IMR-90 (cell line): ENCODE results near the gene RNF224. TPM values are rescaled to one million over a fixed set of nuclear protein-coding genes. Genes with fewer than 3 reads are reported as not detected.
A peak's percentile ranks its signal among the peaks of the same experiment; 100 is the strongest.

Experiments used
- ATAC-seq: fragments of 200-7000 bp; cut with Tn5 transposase; 2 replicates; pipeline ENCODE4 v1.9.1; 2020; ENCODE audit warnings: low read depth, mild to moderate bottlenecking, moderate library complexity
- BruUV-seq: library from RNA; stranded (reverse); fragments of 400-500 nt; replicated peaks from 2 replicates; lab custom pipeline; 2021; lab: Mats Ljungman, UMichigan
- CTCF ChIA-PET: fragments of 300-600 bp; formaldehyde crosslinking; extraction: SDS; loops from one replicate; lab custom pipeline; 2021; ENCODE audit warnings: antibody characterized with exemption; lab: Yijun Ruan, JAX
- POLR2A ChIA-PET: fragments of 300-600 bp; sonication (Branson Sonifier 250); formaldehyde crosslinking; loops from one replicate; lab custom pipeline; 2022; ENCODE audit warnings: antibody characterized with exemption; ENCODE audit not compliant: unreplicated experiment; lab: Charles Lee
- DNase-seq: peaks from one replicate; pipeline ENCODE4 v3.0.0; 2013
- H2AFZ ChIP-seq: replicated peaks from 2 replicates; pipeline ENCODE3; 2013; ENCODE audit warnings: low read length, mild to moderate bottlenecking; ENCODE audit not compliant: poor library complexity
- H2AK5ac ChIP-seq: 2 replicates; pipeline ENCODE4 v1.6.1; 2013; ENCODE audit warnings: low read depth, low read length, inconsistent platforms
- H2AK9ac ChIP-seq: replicated peaks from 2 replicates; pipeline ENCODE3; 2013; ENCODE audit warnings: mild to moderate bottlenecking, low read depth, low read length, moderate library complexity; ENCODE audit not compliant: poor library complexity
- H2BK120ac ChIP-seq: 2 replicates; pipeline ENCODE4 v1.6.1; 2013; ENCODE audit warnings: low read depth, low read length, inconsistent platforms
- H2BK15ac ChIP-seq: 3 replicates; pipeline ENCODE4 v1.6.1; 2013; ENCODE audit warnings: low read depth, low read length, inconsistent platforms
- H2BK20ac ChIP-seq: 2 replicates; pipeline ENCODE4 v1.6.1; 2013; ENCODE audit warnings: low read depth, mild to moderate bottlenecking, inconsistent platforms, low read length, moderate library complexity
- H2BK5ac ChIP-seq: 2 replicates; pipeline ENCODE4 v1.6.1; 2013; ENCODE audit warnings: mild to moderate bottlenecking, low read depth, low read length, inconsistent platforms; ENCODE audit not compliant: poor library complexity, severe bottlenecking
- H3K14ac ChIP-seq: replicated peaks from 2 replicates; pipeline ENCODE4 v1.6.1; 2013; ENCODE audit warnings: low read depth, low read length, inconsistent platforms
- H3K18ac ChIP-seq: 2 replicates; pipeline ENCODE4 v1.6.1; 2013; ENCODE audit warnings: low read depth, low read length, control low read depth
- H3K23ac ChIP-seq: 2 replicates; pipeline ENCODE4 v1.6.1; 2013; ENCODE audit warnings: low read depth, low read length, inconsistent platforms
- H3K27ac ChIP-seq: 2 replicates; pipeline ENCODE4 v1.5.1; 2013; ENCODE audit warnings: mild to moderate bottlenecking, control low read depth, low read length; ENCODE audit not compliant: insufficient read depth
- H3K27me3 ChIP-seq: 2 replicates; pipeline ENCODE4 v1.6.1; 2013; ENCODE audit warnings: low read length; ENCODE audit not compliant: control insufficient read depth, insufficient read depth
- H3K36me3 ChIP-seq: 2 replicates; pipeline ENCODE4 v1.6.1; 2013; ENCODE audit warnings: low read length, mixed read lengths; ENCODE audit not compliant: control insufficient read depth, insufficient read depth
- H3K4ac ChIP-seq: 2 replicates; pipeline ENCODE4 v1.6.1; 2013; ENCODE audit warnings: low read depth, low read length, inconsistent platforms
- H3K4me1 ChIP-seq: 2 replicates; pipeline ENCODE4 v1.6.1; 2013; ENCODE audit warnings: low read length, mixed read lengths; ENCODE audit not compliant: control insufficient read depth, insufficient read depth
- H3K4me2 ChIP-seq: 2 replicates; pipeline ENCODE4 v1.6.1; 2013; ENCODE audit warnings: low read depth, mild to moderate bottlenecking, control low read depth, low read length, moderate library complexity
- H3K4me3 ChIP-seq: 2 replicates; pipeline ENCODE4 v1.5.1; 2013; ENCODE audit warnings: low read depth, mild to moderate bottlenecking, control low read depth, low read length, moderate library complexity; ENCODE audit not compliant: insufficient read depth
- H3K56ac ChIP-seq: 2 replicates; pipeline ENCODE4 v1.6.1; 2013; ENCODE audit warnings: low read length, inconsistent platforms; ENCODE audit not compliant: insufficient read depth; ENCODE audit errors: extremely low read depth
- H3K79me1 ChIP-seq, 2 experiments: 2 replicates each; pipeline ENCODE4 v1.6.1; 2013; ENCODE audit warnings: low read length in 2 of 2, inconsistent platforms in 1 of 2, low read depth in 1 of 2
- H3K9ac ChIP-seq: 2 replicates; pipeline ENCODE4 v1.6.1; 2013; ENCODE audit warnings: low read depth, low read length, control low read depth
- H3K9me1 ChIP-seq: 2 replicates; pipeline ENCODE4 v1.6.1; 2013; ENCODE audit warnings: low read length, inconsistent platforms; ENCODE audit not compliant: insufficient read depth
- H3K9me3 ChIP-seq: 2 replicates; pipeline ENCODE4 v1.6.1; 2013; ENCODE audit warnings: low read length; ENCODE audit not compliant: control insufficient read depth, insufficient read depth
- H4K20me1 ChIP-seq: 2 replicates; pipeline ENCODE4 v1.6.1; 2013; ENCODE audit warnings: low read length, inconsistent platforms; ENCODE audit not compliant: insufficient read depth
- H4K5ac ChIP-seq: 2 replicates; pipeline ENCODE4 v1.6.1; 2013; ENCODE audit warnings: mild to moderate bottlenecking, low read depth, low read length, control low read depth
- H4K8ac ChIP-seq, 2 experiments: 2 replicates each; pipeline ENCODE4 v1.6.1; 2013; ENCODE audit warnings: low read depth in 2 of 2, low read length in 2 of 2, control low read depth in 1 of 2, inconsistent platforms in 1 of 2
- H4K91ac ChIP-seq: 2 replicates; pipeline ENCODE4 v1.6.1; 2013; ENCODE audit warnings: low read depth, low read length, inconsistent platforms; ENCODE audit not compliant: insufficient read depth
- BHLHE40 ChIP-seq: fragments of 150-350 bp; IDR thresholded peaks from 2 replicates; pipeline ENCODE4 v1.6.1; 2016; ENCODE audit warnings: mild to moderate bottlenecking, low read depth, low read length
- CEBPB ChIP-seq: IDR thresholded peaks from 2 replicates; pipeline ENCODE4 v1.6.1; 2012; ENCODE audit warnings: low read depth, low read length, improper control_type of control experiment
- MXI1 ChIP-seq: IDR thresholded peaks from 2 replicates; pipeline ENCODE4 v1.6.1; 2012; ENCODE audit warnings: low read depth, mild to moderate bottlenecking, low read length, moderate library complexity, borderline replicate concordance
- NFE2L2 ChIP-seq: fragments of 150-350 bp; IDR thresholded peaks from 2 replicates; pipeline ENCODE4 v1.6.1; 2016; ENCODE audit warnings: low read depth, mild to moderate bottlenecking, low read length
- RAD21 ChIP-seq: IDR thresholded peaks from 2 replicates; pipeline ENCODE4 v1.6.1; 2012; ENCODE audit warnings: low read length, improper control_type of control experiment
- RCOR1 ChIP-seq: IDR thresholded peaks from 2 replicates; pipeline ENCODE4 v1.6.1; 2012; ENCODE audit warnings: mild to moderate bottlenecking, low read length, improper control_type of control experiment; ENCODE audit not compliant: insufficient replicate concordance
- SMC3 ChIP-seq: fragments of 150-350 bp; IDR thresholded peaks from 2 replicates; pipeline ENCODE4 v1.6.1; 2016; ENCODE audit warnings: low read depth, mild to moderate bottlenecking, antibody characterized with exemption, low read length, moderate library complexity
- WGBS, 2 experiments: methylation state at CpG; one replicate each; pipeline versions ENCODE4 v1.1.5 to v1.1.7; 2013; ENCODE audit warnings: missing lambda C conversion rate in 2 of 2; ENCODE audit not compliant: insufficient read length in 1 of 2; ENCODE audit errors: extremely low coverage in 2 of 2; 5-methylcytosine and 5-hydroxymethylcytosine counted together
- dilution Hi-C: fragments of 300-500 bp; cut with HindIII; formaldehyde crosslinking; loops from one replicate; pipeline ENCODE4 v1.14.3; 2018; ENCODE audit warnings: low sequenced_read_pairs; ENCODE audit not compliant: unreplicated experiment
- in situ Hi-C: fragments of 300-500 bp; cut with MboI; formaldehyde crosslinking; loops from 3 replicates; pipeline ENCODE4 v1.14.3; 2019; ENCODE audit warnings: low sequenced_read_pairs, inconsistent platforms, mixed read lengths
- intact Hi-C: fragments of 100-400 bp; cut with micrococcal nuclease; formaldehyde crosslinking; loops from 2 replicates; pipeline ENCODE4 v1.10.0; 2022
- polyA plus RNA-seq, 3 experiments: library from polyadenylated mRNA; depleted of rRNA; stranded (reverse); fragments of >200 nt; gene quantifications; 2 replicates each; pipeline ENCODE4 v1.2.3, GENCODE V29; 2012; ENCODE audit warnings: low replicate concordance in 1 of 3
- total RNA-seq: library from RNA; depleted of rRNA; stranded (reverse); fragments of >200 nt; gene quantifications from 2 replicates; pipeline ENCODE4 v1.2.3, GENCODE V29; 2012
- TF ChIP-seq, protein P1 (sequence below): fragments of 150-350 bp; IDR thresholded peaks from 2 replicates; pipeline ENCODE4 v1.6.1; 2017; ENCODE audit warnings: mild to moderate bottlenecking, antibody characterized with exemption, low read length, low read depth

RNF224 gene
- total and polyA plus RNA-seq, 2 of the 4 experiments (the other 2 are of a cell fraction), result not detected

DNA sequence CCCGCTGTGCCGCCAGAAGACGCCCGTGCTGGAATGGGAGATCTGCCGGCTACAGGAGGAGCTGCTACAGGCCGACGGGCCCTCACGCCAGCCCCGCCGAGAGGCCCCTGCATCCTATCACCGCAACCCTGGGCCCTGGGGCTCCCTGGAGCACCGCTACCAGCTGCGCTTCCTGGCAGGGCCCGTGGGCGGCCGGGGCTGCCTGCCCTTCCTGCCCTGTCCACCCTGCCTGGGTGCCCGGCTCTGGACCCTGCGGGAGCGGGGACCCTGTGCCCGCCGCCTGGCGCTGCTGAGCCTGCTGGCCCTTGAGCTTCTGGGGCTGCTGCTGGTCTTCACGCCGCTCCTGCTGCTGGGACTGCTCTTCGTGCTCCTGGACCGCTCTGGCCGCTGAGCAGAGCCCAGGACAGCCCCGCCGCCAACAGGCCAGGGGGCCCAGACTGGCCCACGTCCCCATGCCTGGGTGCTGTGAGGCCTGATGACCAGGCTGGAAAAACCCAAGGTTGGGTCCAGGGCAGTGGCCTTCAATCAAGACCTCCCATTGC lies 9.0 kb upstream of the RNF224 start:
- H3K36me3 ChIP-seq, result peaks cover 16% of the 10 kb centered on the region
- H3K9me1 ChIP-seq, result peaks cover 3% of the 10 kb centered on the region; the same call in 1 of the 2 replicates
- no peak for DNase-seq
- H4K20me1 ChIP-seq, result no peaks in the 10 kb centered on the region
- no peak overlapping the region for H3K4ac ChIP-seq
- H3K4me2 ChIP-seq, result no peak overlapping the region
- peak overlapping the region; percentile 61 for H2AFZ ChIP-seq
- H3K27me3 ChIP-seq, result no peaks in the 10 kb centered on the region
- no peak overlapping the region for H2BK20ac ChIP-seq
- H3K56ac ChIP-seq, result no peak overlapping the region
- no peak overlapping the region for H2AK5ac ChIP-seq
- H3K9me3 ChIP-seq, result no peaks in the 10 kb centered on the region
- H2AK9ac ChIP-seq, result no peak overlapping the region
- no peak overlapping the region for H3K9ac ChIP-seq
- peaks cover 14% of the 10 kb centered on the region for H3K4me1 ChIP-seq
- no peak overlapping the region for H2BK15ac ChIP-seq
- no peak for TF ChIP-seq NFE2L2
- TF ChIP-seq, protein P1, sequence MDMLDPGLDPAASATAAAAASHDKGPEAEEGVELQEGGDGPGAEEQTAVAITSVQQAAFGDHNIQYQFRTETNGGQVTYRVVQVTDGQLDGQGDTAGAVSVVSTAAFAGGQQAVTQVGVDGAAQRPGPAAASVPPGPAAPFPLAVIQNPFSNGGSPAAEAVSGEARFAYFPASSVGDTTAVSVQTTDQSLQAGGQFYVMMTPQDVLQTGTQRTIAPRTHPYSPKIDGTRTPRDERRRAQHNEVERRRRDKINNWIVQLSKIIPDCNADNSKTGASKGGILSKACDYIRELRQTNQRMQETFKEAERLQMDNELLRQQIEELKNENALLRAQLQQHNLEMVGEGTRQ, result no peak
- TF ChIP-seq CEBPB, result no peak
- no peak for TF ChIP-seq SMC3
- TF ChIP-seq RAD21, result no peak
- TF ChIP-seq BHLHE40, result no peak
- TF ChIP-seq MXI1, result no peak
- no peak for TF ChIP-seq RCOR1
- no peak overlapping the region for H4K5ac ChIP-seq
- in situ Hi-C loops, result no loop called here
- H3K27ac ChIP-seq, result no peak overlapping the region; the same call in 1 of the 2 replicates
- H4K91ac ChIP-seq, result no peak overlapping the region
- WGBS, 2 experiments, result 91% methylated on average over 11 of the region's 30 CpGs; no CpG with 5 or more reads in 1 of the 2 experiments
- no TSS peak for BruUV-seq
- dilution Hi-C loops, result no loop called here
- H2BK120ac ChIP-seq, result no peak overlapping the region
- no peak overlapping the region for H3K23ac ChIP-seq
- no peak for ATAC-seq
- no peak overlapping the region; a peak in 1 of 4 replicates for H4K8ac ChIP-seq
- H2BK5ac ChIP-seq, result no peak overlapping the region
- intact Hi-C loops, result no loop called here
- ChIA-PET CTCF (no interaction called here), POLR2A (no interaction called here)
- no peak overlapping the region for H3K14ac ChIP-seq
- H3K4me3 ChIP-seq, result no peak overlapping the region
- no peak overlapping the region for H3K18ac ChIP-seq
- peaks cover 0 to 4% of the 10 kb centered on the region in 2 experiments; a peak in 1 of 4 replicates for H3K79me1 ChIP-seq
